Endothelial cell of umbilical vein (primary cell): ENCODE results near the gene MYO9A. TPM values are rescaled to one million over a fixed set of nuclear protein-coding genes. Genes with fewer than 3 reads are reported as not detected.

Source experiments
- BruUV-seq: library from RNA; stranded (reverse); fragments of 400-500 nt; replicated peaks from 2 replicates; lab custom pipeline; 2021; lab: Mats Ljungman, UMichigan
- CTCF ChIA-PET: fragments of 300-600, 350-600 bp; sonication (Branson Sonifier 250); formaldehyde crosslinking; loops from one replicate; lab custom pipeline; 2021; ENCODE audit warnings: antibody characterized with exemption, inconsistent platforms; lab: Charles Lee
- POLR2A ChIA-PET: fragments of 300-600, 350-600 bp; sonication (Branson Sonifier 250); formaldehyde crosslinking; loops from one replicate; lab custom pipeline; 2021; ENCODE audit warnings: antibody characterized with exemption, inconsistent platforms; lab: Charles Lee
- DNase-seq: peaks from one replicate; pipeline ENCODE4 v3.0.0-alpha.2; 2011; ENCODE audit warnings: low read depth, low spot score
- FAIRE-seq: peaks from 2 replicates; lab custom pipeline; 2011; peaks lifted over from hg19 to GRCh38; lab: Jason Lieb, UNC
- H2AFZ ChIP-seq: 2 replicates; pipeline ENCODE4 v1.6.0; 2012; ENCODE audit warnings: low read depth, low read length, control low read depth, inconsistent platforms
- H3K27ac ChIP-seq: 2 replicates; pipeline ENCODE4 v1.5.1; 2011; ENCODE audit warnings: low read depth, mild to moderate bottlenecking, control low read depth, low read length, moderate library complexity; ENCODE audit not compliant: insufficient read depth
- H3K27me3 ChIP-seq, 2 experiments: 2 replicates each; pipeline versions ENCODE4 v1.6.0 to v1.6.1; 2011; ENCODE audit warnings: low read length in 2 of 2, mixed read lengths in 1 of 2; ENCODE audit not compliant: control insufficient read depth in 2 of 2, insufficient read depth in 2 of 2
- H3K36me3 ChIP-seq, 2 experiments: 2 replicates in 1 of 2; 3 replicates in 1 of 2; pipeline ENCODE4 v1.5.1; 2011; ENCODE audit warnings: low read length in 2 of 2, mild to moderate bottlenecking in 1 of 2, moderate library complexity in 1 of 2; ENCODE audit not compliant: control insufficient read depth in 2 of 2, insufficient read depth in 2 of 2; ENCODE audit errors: extremely low read depth in 1 of 2
- H3K4me1 ChIP-seq: 3 replicates; pipeline ENCODE4 v1.5.1; 2011; ENCODE audit warnings: mild to moderate bottlenecking, low read length; ENCODE audit not compliant: control insufficient read depth, insufficient read depth; ENCODE audit errors: extremely low read depth
- H3K4me2 ChIP-seq: 2 replicates; pipeline ENCODE4 v1.6.1; 2011; ENCODE audit warnings: low read length, control low read depth, mixed read lengths; ENCODE audit not compliant: insufficient read depth
- H3K4me3 ChIP-seq, 3 experiments: fragments of 200-600 bp in 1 of 3; sonication (generic), shearing (Covaris generic) in 1 of 3; replicated peaks in 1 of 3; 2 replicates each; pipeline ENCODE4 v1.5.1; 2011 to 2016; ENCODE audit warnings: control low read depth in 3 of 3, low read length in 3 of 3, mild to moderate bottlenecking in 2 of 3, inconsistent platforms in 1 of 3, low read depth in 1 of 3, moderate library complexity in 1 of 3; ENCODE audit not compliant: insufficient read depth in 1 of 3
- H3K79me2 ChIP-seq: 2 replicates; pipeline ENCODE4 v1.6.0; 2012; ENCODE audit warnings: low read length, inconsistent platforms; ENCODE audit not compliant: control insufficient read depth, insufficient read depth
- H3K9ac ChIP-seq: replicated peaks from 2 replicates; pipeline ENCODE3; 2011; ENCODE audit warnings: low read length, control low read depth; ENCODE audit not compliant: insufficient read depth; ENCODE audit errors: extremely low read depth
- H3K9me1 ChIP-seq: replicated peaks from 3 replicates; pipeline ENCODE4 v1.6.0; 2011; ENCODE audit warnings: mild to moderate bottlenecking, low read length; ENCODE audit not compliant: control insufficient read depth, insufficient read depth; ENCODE audit errors: extremely low read depth
- H3K9me3 ChIP-seq: replicated peaks from 2 replicates; pipeline ENCODE4 v1.5.1; 2012; ENCODE audit warnings: low read length, inconsistent platforms; ENCODE audit not compliant: control insufficient read depth, insufficient read depth
- H4K20me1 ChIP-seq: replicated peaks from 2 replicates; pipeline ENCODE3; 2011; ENCODE audit warnings: mild to moderate bottlenecking, low read length; ENCODE audit not compliant: control insufficient read depth, insufficient read depth; ENCODE audit errors: extremely low read depth
- CTCF ChIP-seq, 2 donors: IDR thresholded peaks; 1 replicate in 1 of 2; 2 replicates in 1 of 2; pipeline ENCODE4 v1.5.1; 2011; ENCODE audit warnings: low read length in 2 of 2, mild to moderate bottlenecking in 2 of 2, moderate library complexity in 2 of 2, control low read depth in 1 of 2, inconsistent platforms in 1 of 2, low read depth in 1 of 2; ENCODE audit not compliant: insufficient read depth in 1 of 2; ENCODE audit errors: extremely low read depth in 1 of 2
- EZH2 ChIP-seq: IDR thresholded peaks from 2 replicates; pipeline ENCODE4 v1.6.1; 2012; ENCODE audit warnings: borderline replicate concordance, low read depth, mild to moderate bottlenecking, moderate library complexity, low read length, inconsistent platforms; ENCODE audit not compliant: severe bottlenecking
- FOS ChIP-seq: IDR thresholded peaks from 2 replicates; pipeline ENCODE4 v1.6.1; 2011; ENCODE audit warnings: mild to moderate bottlenecking, low read length, moderate library complexity, borderline replicate concordance; ENCODE audit not compliant: insufficient read depth
- GATA2 ChIP-seq: IDR thresholded peaks from 2 replicates; pipeline ENCODE4 v1.7.0; 2011; ENCODE audit warnings: low read depth, mild to moderate bottlenecking, moderate library complexity, mixed read lengths, low read length; ENCODE audit not compliant: insufficient read length, insufficient read depth
- JUN ChIP-seq: IDR thresholded peaks from 2 replicates; pipeline ENCODE4 v1.6.1; 2011; ENCODE audit warnings: borderline replicate concordance, low read depth; ENCODE audit not compliant: insufficient read length, insufficient read depth
- MAX ChIP-seq: IDR thresholded peaks from 2 replicates; pipeline ENCODE4 v1.6.1; 2011; ENCODE audit not compliant: insufficient read depth, insufficient read length
- MYC ChIP-seq: IDR thresholded peaks from one replicate; pipeline ENCODE4 v1.6.1; 2011; ENCODE audit warnings: mild to moderate bottlenecking, low read depth, low read length
- POLR2A ChIP-seq: IDR thresholded peaks from 2 replicates; pipeline ENCODE4 v1.6.1; 2012; ENCODE audit warnings: low read depth, mild to moderate bottlenecking, control low read depth, low read length
- POLR2AphosphoS5 ChIP-seq: IDR thresholded peaks from 2 replicates; pipeline ENCODE4 v1.6.1; 2012; ENCODE audit warnings: low read depth, mild to moderate bottlenecking, control low read depth, low read length, moderate library complexity; ENCODE audit not compliant: insufficient read depth
- dilution Hi-C: fragments of 300-500 bp; cut with MboI; formaldehyde crosslinking; loops from one replicate; pipeline ENCODE4 v1.15.0; 2019; ENCODE audit warnings: low sequenced_read_pairs; ENCODE audit not compliant: extremely low pct_ligation_motif_present
- intact Hi-C: fragments of 100-400 bp; cut with micrococcal nuclease; formaldehyde crosslinking; loops from one replicate; pipeline ENCODE4 v1.10.0; 2022
- polyA plus RNA-seq, 4 experiments: library from polyadenylated mRNA; depleted of rRNA in 3 of 4; stranded (reverse) in 3 of 4; unstranded in 1 of 4; fragments of >200 nt; gene quantifications; 2 replicates each; pipeline versions ENCODE4 v1.2.1 to v1.2.3, GENCODE V29; 2011 to 2012; ENCODE audit warnings: missing spikeins in 1 of 4
- total RNA-seq: library from RNA; stranded (reverse); gene quantifications from 2 replicates; pipeline ENCODE4 v1.2.3, GENCODE V29; 2021

Gene MYO9A
- total and polyA plus RNA-seq, 2 donors (not counting 3 experiments of a cell fraction or from before 2014, with no cell fraction given): 6.4 to 30.3 TPM

- H3K9me1 ChIP-seq: no peaks in the 10 kb centered on the region
- H4K20me1 ChIP-seq: no peaks in the 10 kb centered on the region
- no peak for DNase-seq
- H3K4me3 ChIP-seq: no peak overlapping the region
- H3K9ac ChIP-seq: no peak overlapping the region
- H3K4me1 ChIP-seq: no peaks in the 10 kb centered on the region
- FAIRE-seq: no peak
- no peak overlapping the region for H2AFZ ChIP-seq
- H3K36me3 ChIP-seq: no peaks in the 10 kb centered on the region
- no peak for TF ChIP-seq EZH2
- no peaks in the 10 kb centered on the region for H3K9me3 ChIP-seq
- H3K27ac ChIP-seq: no peak overlapping the region
- no TSS peak for BruUV-seq
- intact Hi-C loops: no loop called here
- dilution Hi-C loops: no loop called here
- no peaks in the 10 kb centered on the region for H3K79me2 ChIP-seq
- no peak overlapping the region for H3K4me2 ChIP-seq
- no peaks in the 10 kb centered on the region for H3K27me3 ChIP-seq
- POLR2A ChIA-PET: no interaction called here
- CTCF ChIA-PET: no interaction called here
Measured at GRCh38 chr15:71957026-71957425, 160.9 kb downstream of the MYO9A start.

- intact Hi-C loops: no loop called here
- TF ChIP-seq MAX (no peak), POLR2A (no peak), MYC (no peak), CTCF (IDR thresholded peaks at IDR 0.05; ENCODE audit: extremely low read depth in 1 of 2, insufficient read depth in 1 of 2, low read depth in 1 of 2, low read length in 2 of 2) (no peak), FOS (no peak), GATA2 (no peak), EZH2 (no peak), POLR2AphosphoS5 (no peak), JUN (no peak)
- dilution Hi-C loops: no loop called here
- DNase-seq (no peak), FAIRE-seq (no peak)
- POLR2A ChIA-PET: no interaction called here
- Histone ChIP-seq H3K9me3 (no peaks in the 10 kb centered on the region), H3K4me2 (no peak overlapping the region), H3K4me3 (no peak overlapping the region), H3K4me1 (no peaks in the 10 kb centered on the region), H4K20me1 (no peaks in the 10 kb centered on the region), H2AFZ (no peak overlapping the region), H3K9ac (no peak overlapping the region), H3K27me3 (no peaks in the 10 kb centered on the region), H3K79me2 (no peaks in the 10 kb centered on the region), H3K36me3 (no peaks in the 10 kb centered on the region), H3K27ac (no peak overlapping the region), H3K9me1 (no peaks in the 10 kb centered on the region)
- BruUV-seq: no TSS peak
- CTCF ChIA-PET: no interaction called here
Measured at GRCh38 chr15:71951134-71951533, 166.8 kb downstream of the MYO9A start.
